ENCODE measurements around the gene DNAJC28. TPM values are rescaled to one million over a fixed set of nuclear protein-coding genes. Genes with fewer than 3 reads are reported as not detected.

Gene DNAJC28
- total RNA-seq (1 to 10 TPM; 1.3 TPM), polyA plus RNA-seq (1 to 10 TPM in 1 of 2 donors, under 1 TPM in 1; 0.74 to 1.6 TPM)
- long read RNA-seq, donor 1, partial matches to known transcripts: 0 of 2 reads
- long read RNA-seq, donor 1, other reads (novel, unspliced or antisense): 0 of 2 reads
- long read RNA-seq, donor 2: 0 reads
- long read RNA-seq, donor 3, partial matches to known transcripts: 0 of 1 reads
- long read RNA-seq, donor 3, other reads (novel, unspliced or antisense): 0 of 1 reads
- long read RNA-seq, donor 4, partial matches to known transcripts: 0 of 1 reads
- long read RNA-seq, donor 4, other reads (novel, unspliced or antisense): 0 of 1 reads
- long read RNA-seq, donor 5, partial matches to known transcripts: 0 of 2 reads
- long read RNA-seq, donor 5, other reads (novel, unspliced or antisense): 0 of 2 reads

DNA sequence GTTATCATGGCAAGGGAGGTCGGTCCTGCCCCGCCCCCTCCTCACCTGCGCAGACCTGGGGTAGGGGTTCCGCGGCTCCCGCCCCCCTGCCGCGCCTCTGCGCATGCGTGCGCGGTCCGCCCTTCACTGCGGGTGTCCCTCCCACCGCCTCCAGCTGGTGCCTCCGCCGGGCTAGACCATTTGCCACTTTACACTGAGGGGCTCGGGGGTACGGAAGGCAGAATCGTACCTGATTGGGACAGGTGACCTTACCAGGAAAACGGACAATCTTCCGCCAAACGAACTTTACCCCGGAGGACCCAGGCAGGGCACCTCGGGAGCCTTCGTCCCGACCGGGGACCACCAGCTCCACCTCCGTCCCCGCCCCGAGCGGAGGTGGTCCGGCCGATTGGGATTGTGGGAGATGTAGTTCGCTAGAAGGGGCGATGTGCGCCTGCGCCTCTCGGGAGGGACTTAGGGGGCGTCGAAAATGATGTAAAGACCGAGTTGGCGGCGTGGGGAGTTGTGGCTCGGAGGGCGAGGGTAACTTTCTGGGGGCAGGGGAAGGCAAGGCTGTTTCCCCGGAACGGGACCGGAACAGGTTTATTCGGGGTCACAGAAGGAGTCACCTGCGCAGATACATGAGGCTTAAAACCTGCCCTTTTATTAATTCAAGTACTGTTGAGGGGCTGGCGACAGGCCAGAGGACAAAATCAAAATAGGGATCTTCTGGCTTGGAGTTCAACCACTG lies at the start of gene DNAJC28:
DNAJC28 (minus strand) TSS at position 344 of the 730 bp plus-strand sequence. CDS start 2,323 bp downstream, outside the sequence.
- 0 to 1% methylated on average over 52 of the region's 52 CpGs for WGBS, 2 donors
- peak within 1 kb of the TSS in 1 of 2 donors; percentile 89 for H3K9ac ChIP-seq (ENCODE audit: insufficient read depth in 1 of 2, low read length in 2 of 2)
- no peaks in the 10 kb centered on the region for H3K36me3 ChIP-seq (ENCODE audit: control insufficient read depth in 4 of 4, insufficient read depth in 4 of 4, low read length in 4 of 4)
- TF ChIP-seq, protein P1, sequence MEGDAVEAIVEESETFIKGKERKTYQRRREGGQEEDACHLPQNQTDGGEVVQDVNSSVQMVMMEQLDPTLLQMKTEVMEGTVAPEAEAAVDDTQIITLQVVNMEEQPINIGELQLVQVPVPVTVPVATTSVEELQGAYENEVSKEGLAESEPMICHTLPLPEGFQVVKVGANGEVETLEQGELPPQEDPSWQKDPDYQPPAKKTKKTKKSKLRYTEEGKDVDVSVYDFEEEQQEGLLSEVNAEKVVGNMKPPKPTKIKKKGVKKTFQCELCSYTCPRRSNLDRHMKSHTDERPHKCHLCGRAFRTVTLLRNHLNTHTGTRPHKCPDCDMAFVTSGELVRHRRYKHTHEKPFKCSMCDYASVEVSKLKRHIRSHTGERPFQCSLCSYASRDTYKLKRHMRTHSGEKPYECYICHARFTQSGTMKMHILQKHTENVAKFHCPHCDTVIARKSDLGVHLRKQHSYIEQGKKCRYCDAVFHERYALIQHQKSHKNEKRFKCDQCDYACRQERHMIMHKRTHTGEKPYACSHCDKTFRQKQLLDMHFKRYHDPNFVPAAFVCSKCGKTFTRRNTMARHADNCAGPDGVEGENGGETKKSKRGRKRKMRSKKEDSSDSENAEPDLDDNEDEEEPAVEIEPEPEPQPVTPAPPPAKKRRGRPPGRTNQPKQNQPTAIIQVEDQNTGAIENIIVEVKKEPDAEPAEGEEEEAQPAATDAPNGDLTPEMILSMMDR (IDR thresholded peaks at IDR 0.05; ENCODE audit: control extremely low read depth, extremely low read depth): no peak
- H3K27ac ChIP-seq (ENCODE audit: low read depth in 1 of 2, low read length in 1 of 2): peak within 1 kb of the TSS; percentile 65 to 82
- no peaks in the 10 kb centered on the region for H3K9me3 ChIP-seq (ENCODE audit: control insufficient read depth in 4 of 4, insufficient read depth in 3 of 4, low read length in 3 of 4)
- DNase-seq: peak; percentile 96 to 98 (median 97)
- ATAC-seq (ENCODE audit: insufficient read depth, low FRiP score): peak; percentile 97
- H3K27me3 ChIP-seq (ENCODE audit: control insufficient read depth in 3 of 3, insufficient read depth in 3 of 3, low read length in 2 of 3): no peaks in the 10 kb centered on the region
- peaks cover 0 to 13% (median 0%) of the 10 kb centered on the region in 5 donors for H3K4me1 ChIP-seq (ENCODE audit: control insufficient read depth in 5 of 5, insufficient read depth in 5 of 5, low read length in 5 of 5)
- H3K4me3 ChIP-seq: peak within 1 kb of the TSS; percentile 51

DNA sequence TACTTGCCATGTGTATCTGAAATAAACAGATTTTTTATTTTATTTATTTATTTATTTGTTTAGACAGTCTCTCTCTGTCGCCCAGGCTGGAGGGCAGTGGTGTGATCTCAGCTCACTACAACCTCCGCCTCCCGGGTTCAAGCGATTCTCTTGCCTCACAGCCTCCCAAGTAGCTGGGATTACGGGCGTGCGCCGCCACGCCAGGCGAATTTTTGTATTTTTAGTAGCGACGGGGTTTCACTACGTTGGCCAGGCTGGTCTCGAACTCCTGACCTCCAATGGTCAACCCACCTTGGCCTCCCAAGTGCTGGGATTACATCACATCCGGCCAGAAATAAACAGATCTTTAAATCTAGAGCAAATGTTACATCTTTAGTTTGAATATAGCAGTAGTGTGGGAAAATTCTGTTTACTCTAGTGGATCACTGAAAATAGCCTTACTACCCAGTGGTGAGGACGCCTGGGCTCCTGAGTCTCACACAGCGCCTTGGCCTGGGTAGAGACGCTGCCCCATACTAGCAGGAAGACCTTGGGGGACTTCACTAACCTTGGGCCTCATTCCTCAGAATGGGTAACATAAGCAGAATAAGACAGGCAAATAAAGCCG lies 49.7 kb upstream of the DNAJC28 start:
- Histone ChIP-seq H3K27ac (ENCODE audit: low read depth in 1 of 2, low read length in 1 of 2) (peak overlapping the region; percentile 83 to 99), H3K9me3 (ENCODE audit: control insufficient read depth in 4 of 4, insufficient read depth in 3 of 4, low read length in 3 of 4) (no peaks in the 10 kb centered on the region), H3K9ac (ENCODE audit: insufficient read depth in 1 of 2, low read length in 2 of 2) (peak overlapping the region; percentile 98 to 100), H3K4me3 (peak overlapping the region; percentile 74), H3K27me3 (ENCODE audit: control insufficient read depth in 3 of 3, insufficient read depth in 3 of 3, low read length in 2 of 3) (no peaks in the 10 kb centered on the region), H3K4me1 (ENCODE audit: control insufficient read depth in 5 of 5, insufficient read depth in 5 of 5, low read length in 5 of 5) (peaks cover 0 to 24% (median 6%) of the 10 kb centered on the region in 5 donors), H3K36me3 (ENCODE audit: control insufficient read depth in 4 of 4, insufficient read depth in 4 of 4, low read length in 4 of 4) (peaks cover 4 to 23% (median 9%) of the 10 kb centered on the region in 4 donors)
- WGBS, 2 donors: 47% methylated on average over 19 of the region's 19 CpGs
- TF ChIP-seq, protein P1 (IDR thresholded peaks at IDR 0.05; ENCODE audit: control extremely low read depth, extremely low read depth): no peak
- DNase-seq: peak in 2 of 3 donors; percentile 32 to 45
- no peak for ATAC-seq (ENCODE audit: insufficient read depth, low FRiP score)

- DNase-seq (no peak), ATAC-seq (ENCODE audit: insufficient read depth, low FRiP score) (no peak)
- TF ChIP-seq, protein P1 (IDR thresholded peaks at IDR 0.05; ENCODE audit: control extremely low read depth, extremely low read depth): no peak
- WGBS, 2 donors: 72 to 74% methylated on average over 3 of the region's 3 CpGs
- Histone ChIP-seq H3K9me3 (ENCODE audit: control insufficient read depth in 4 of 4, insufficient read depth in 3 of 4, low read length in 3 of 4) (no peaks in the 10 kb centered on the region), H3K36me3 (ENCODE audit: control insufficient read depth in 4 of 4, insufficient read depth in 4 of 4, low read length in 4 of 4) (peaks cover 5 to 25% (median 9%) of the 10 kb centered on the region in 4 donors), H3K9ac (ENCODE audit: insufficient read depth in 1 of 2, low read length in 2 of 2) (peak overlapping the region in 1 of 2 donors; percentile 53), H3K4me1 (ENCODE audit: control insufficient read depth in 5 of 5, insufficient read depth in 5 of 5, low read length in 5 of 5) (peaks cover 0 to 23% (median 6%) of the 10 kb centered on the region in 5 donors), H3K27me3 (ENCODE audit: control insufficient read depth in 3 of 3, insufficient read depth in 3 of 3, low read length in 2 of 3) (no peaks in the 10 kb centered on the region), H3K27ac (ENCODE audit: low read depth in 1 of 2, low read length in 1 of 2) (no peak overlapping the region), H3K4me3 (no peak overlapping the region)
Measured at GRCh38 chr21:33540711-33541104, 49.2 kb upstream of the DNAJC28 start.
